H1 (cell line): ENCODE results near the gene GANAB. TPM values are rescaled to one million over a fixed set of nuclear protein-coding genes. Genes with fewer than 3 reads are reported as not detected.

Experiments used
- CTCF ChIA-PET: fragments of 300-600 bp; sonication (Branson Sonifier 250); formaldehyde crosslinking; loops from one replicate; lab custom pipeline; 2021; ENCODE audit not compliant: partially characterized antibody; lab: Charles Lee
- POLR2A ChIA-PET: fragments of 300-600 bp; sonication (Branson Sonifier 250); formaldehyde crosslinking; loops from one replicate; lab custom pipeline; 2021; ENCODE audit warnings: inconsistent platforms; ENCODE audit not compliant: partially characterized antibody; lab: Charles Lee
- DNase-seq, 2 experiments: peaks; one replicate each; pipeline versions ENCODE4 v3.0.0 to v3.0.0-alpha.2; 2010 to 2022; ENCODE audit warnings: low spot score in 2 of 2, low read depth in 1 of 2, mixed read lengths in 1 of 2
- FAIRE-seq: peaks from 2 replicates; lab custom pipeline; 2011; peaks lifted over from hg19 to GRCh38; lab: Jason Lieb, UNC
- H2AFZ ChIP-seq: 2 replicates; pipeline ENCODE4 v1.8.1; 2012; ENCODE audit warnings: low read length, inconsistent platforms
- H2AK5ac ChIP-seq: 2 replicates; pipeline ENCODE4 v1.6.1; 2013; ENCODE audit warnings: low read depth, low read length
- H2BK120ac ChIP-seq: replicated peaks from 2 replicates; pipeline ENCODE3; 2013; ENCODE audit warnings: low read depth, low read length, inconsistent platforms
- H2BK12ac ChIP-seq: 2 replicates; pipeline ENCODE4 v1.6.1; 2013; ENCODE audit warnings: low read depth, low read length
- H2BK15ac ChIP-seq: 2 replicates; pipeline ENCODE4 v1.6.1; 2013; ENCODE audit warnings: low read length
- H2BK20ac ChIP-seq: 2 replicates; pipeline ENCODE4 v1.6.1; 2013; ENCODE audit warnings: low read length
- H2BK5ac ChIP-seq: 2 replicates; pipeline ENCODE4 v1.6.1; 2013; ENCODE audit warnings: low read depth, low read length
- H3K14ac ChIP-seq: 2 replicates; pipeline ENCODE4 v1.6.1; 2013; ENCODE audit warnings: inconsistent platforms; ENCODE audit not compliant: insufficient read length
- H3K18ac ChIP-seq: 2 replicates; pipeline ENCODE4 v1.6.1; 2013; ENCODE audit warnings: low read length; ENCODE audit errors: extremely low read depth
- H3K23ac ChIP-seq: 2 replicates; pipeline ENCODE4 v1.6.1; 2013; ENCODE audit warnings: inconsistent platforms; ENCODE audit not compliant: insufficient read length
- H3K23me2 ChIP-seq: 2 replicates; pipeline ENCODE4 v1.6.1; 2013; ENCODE audit warnings: low read depth, low read length
- H3K27ac ChIP-seq: 2 replicates; pipeline ENCODE4 v1.6.1; 2011; ENCODE audit warnings: low read depth, low read length, inconsistent platforms
- H3K27me3 ChIP-seq, 4 experiments: replicated peaks in 1 of 4; 1 replicate in 1 of 4; 2 replicates in 3 of 4; pipeline versions ENCODE4 v1.6.1 to v1.8.1; 2011 to 2013; ENCODE audit warnings: low read length in 3 of 4, mild to moderate bottlenecking in 3 of 4, inconsistent platforms in 2 of 4, mixed read lengths in 2 of 4, moderate library complexity in 1 of 4; ENCODE audit not compliant: control insufficient read depth in 3 of 4, insufficient read depth in 3 of 4; ENCODE audit errors: extremely low read depth in 1 of 4
- H3K36me3 ChIP-seq, 4 experiments: 2 replicates each; pipeline versions ENCODE4 v1.6.1 to v1.8.1; 2011 to 2013; ENCODE audit warnings: mild to moderate bottlenecking in 4 of 4, low read length in 3 of 4, moderate library complexity in 2 of 4, control low read depth in 1 of 4, inconsistent platforms in 1 of 4; ENCODE audit not compliant: insufficient read depth in 4 of 4, control insufficient read depth in 2 of 4
- H3K4ac ChIP-seq: replicated peaks from 2 replicates; pipeline ENCODE3; 2013; ENCODE audit warnings: low read length, low read depth, mixed read lengths, inconsistent platforms; ENCODE audit not compliant: insufficient read length
- H3K4me1 ChIP-seq, 4 experiments: replicated peaks in 1 of 4; 1 replicate in 1 of 4; 2 replicates in 3 of 4; pipeline versions ENCODE4 v1.6.1 to v1.8.1; 2011 to 2013; ENCODE audit warnings: low read length in 3 of 4, inconsistent platforms in 2 of 4, mixed read lengths in 1 of 4; ENCODE audit not compliant: insufficient read depth in 4 of 4, control insufficient read depth in 3 of 4
- H3K4me2 ChIP-seq, 2 experiments: 2 replicates each; pipeline versions ENCODE4 v1.6.1 to v1.8.1; 2011 to 2013; ENCODE audit warnings: low read depth in 2 of 2, low read length in 2 of 2, control low read depth in 1 of 2, inconsistent platforms in 1 of 2, mild to moderate bottlenecking in 1 of 2; ENCODE audit not compliant: insufficient read depth in 1 of 2
- H3K4me3 ChIP-seq, 4 experiments: fragments of 200-600, 300-600 bp in 1 of 4; sonication (generic), shearing (Covaris generic), sonication (Bioruptor Twin) in 1 of 4; 2 replicates each; pipeline versions ENCODE4 v1.5.1 to v1.8.1; 2011 to 2016; ENCODE audit warnings: low read length in 4 of 4, low read depth in 3 of 4, control low read depth in 2 of 4, inconsistent platforms in 2 of 4, mild to moderate bottlenecking in 2 of 4, mixed read lengths in 1 of 4, moderate library complexity in 1 of 4; ENCODE audit not compliant: insufficient read depth in 2 of 4; ENCODE audit errors: extremely low read depth in 1 of 4
- H3K56ac ChIP-seq: replicated peaks from 2 replicates; pipeline ENCODE3; 2013; ENCODE audit warnings: low read depth, mild to moderate bottlenecking, mixed read lengths, low read length, inconsistent platforms; ENCODE audit not compliant: insufficient read length
- H3K79me1 ChIP-seq: 2 replicates; pipeline ENCODE4 v1.6.1; 2013; ENCODE audit warnings: low read depth, low read length, control low read depth
- H3K79me2 ChIP-seq, 2 experiments: 2 replicates each; pipeline versions ENCODE4 v1.6.1 to v1.8.1; 2012 to 2013; ENCODE audit warnings: low read length in 2 of 2, mild to moderate bottlenecking in 2 of 2, inconsistent platforms in 1 of 2; ENCODE audit not compliant: insufficient read depth in 2 of 2, control insufficient read depth in 1 of 2
- H3K9ac ChIP-seq, 4 experiments: replicated peaks in 1 of 4; 1 replicate in 1 of 4; 2 replicates in 3 of 4; pipeline versions ENCODE4 v1.6.1 to v1.8.1; 2011 to 2013; ENCODE audit warnings: low read depth in 3 of 4, low read length in 3 of 4, control low read depth in 2 of 4, mild to moderate bottlenecking in 2 of 4, moderate library complexity in 2 of 4, inconsistent platforms in 1 of 4; ENCODE audit errors: extremely low read depth in 1 of 4
- H3K9me3 ChIP-seq, 2 experiments: 2 replicates each; pipeline versions ENCODE4 v1.6.1 to v1.8.1; 2012 to 2013; ENCODE audit warnings: mild to moderate bottlenecking in 2 of 2, moderate library complexity in 2 of 2, control low read depth in 1 of 2, inconsistent platforms in 1 of 2, low read depth in 1 of 2, low read length in 1 of 2, mixed read lengths in 1 of 2; ENCODE audit not compliant: insufficient read depth in 2 of 2
- H4K20me1 ChIP-seq, 2 experiments: replicated peaks in 1 of 2; 2 replicates each; pipeline versions ENCODE3 to v1.8.1; 2011 to 2013; ENCODE audit warnings: inconsistent platforms in 2 of 2, low read length in 2 of 2, mild to moderate bottlenecking in 1 of 2; ENCODE audit not compliant: insufficient read depth in 2 of 2, control insufficient read depth in 1 of 2
- H4K5ac ChIP-seq: 2 replicates; pipeline ENCODE4 v1.6.1; 2013; ENCODE audit warnings: low read length, low read depth, mixed read lengths, inconsistent platforms; ENCODE audit not compliant: insufficient read length
- H4K8ac ChIP-seq: 2 replicates; pipeline ENCODE4 v1.8.0; 2013; ENCODE audit warnings: mild to moderate bottlenecking, moderate library complexity, low read length, inconsistent platforms; ENCODE audit not compliant: insufficient read depth; ENCODE audit errors: extremely low read depth
- H4K91ac ChIP-seq: replicated peaks from 2 replicates; pipeline ENCODE3; 2013; ENCODE audit warnings: low read length, mixed read lengths, inconsistent platforms; ENCODE audit not compliant: insufficient read length
- WGBS, 2 experiments: shearing (Covaris generic) in 1 of 2; methylation state at CpG; one replicate each; pipeline versions ENCODE4 v1.1.6 to v1.1.7; 2013 to 2015; ENCODE audit warnings: low lambda C conversion rate in 2 of 2, mixed read lengths in 2 of 2, inconsistent platforms in 1 of 2, low coverage in 1 of 2, missing lambda C conversion rate in 1 of 2; ENCODE audit not compliant: insufficient replicate concordance in 2 of 2, insufficient coverage in 1 of 2, insufficient read length in 1 of 2; ENCODE audit errors: extremely low coverage in 1 of 2, missing lambda C conversion rate in 1 of 2; 5-methylcytosine and 5-hydroxymethylcytosine counted together
- polyA plus RNA-seq, 7 experiments: library from polyadenylated mRNA; depleted of rRNA in 3 of 7; stranded (reverse) in 5 of 7; unstranded in 2 of 7; fragments of >200 nt in 5 of 7; fragments of 200-250 nt in 2 of 7; gene quantifications; 1 replicate in 5 of 7; 2 replicates in 1 of 7; 4 replicates in 1 of 7; pipeline versions ENCODE4 v1.2.1 to v1.2.3, GENCODE V29; 2011 to 2013; ENCODE audit warnings: missing spikeins in 2 of 7, mixed read lengths in 2 of 7
- total RNA-seq: library from RNA; stranded (reverse); fragmentation: NEBNext Ultra II Directional; extraction: Animal tissue kit (Norgen Biotek cat#: 25700); gene quantifications from 2 replicates; pipeline ENCODE4 v1.2.1, GENCODE V29; 2021
- TF ChIP-seq, protein P1 (sequence below), 3 experiments: IDR thresholded peaks; 1 replicate in 2 of 3; 2 replicates in 1 of 3; pipeline versions ENCODE4 v1.5.1 to v1.6.1; 2011; ENCODE audit warnings: low read length in 3 of 3, mild to moderate bottlenecking in 3 of 3, inconsistent platforms in 2 of 3, low read depth in 1 of 3, moderate library complexity in 1 of 3; ENCODE audit not compliant: insufficient read depth in 1 of 3; ENCODE audit errors: control extremely low read depth in 1 of 3

The GANAB gene
- total and polyA plus RNA-seq, 2 of the 8 experiments (the other 6 are each of a cell fraction or from before 2014, with no cell fraction given), result 289 to 330 TPM

- H3K23ac ChIP-seq, result no peak overlapping the region
- H3K36me3 ChIP-seq, result peaks cover 31 to 51% (median 33%) of the 10 kb centered on the region in 4 experiments
- H3K79me2 ChIP-seq, result peaks cover 0 to 17% of the 10 kb centered on the region in 2 experiments; a peak in 2 of 4 replicates
- H3K27ac ChIP-seq, result no peak overlapping the region
- no peak overlapping the region for H3K4ac ChIP-seq
- no peak overlapping the region for H3K18ac ChIP-seq
- H3K27me3 ChIP-seq, result no peaks in the 10 kb centered on the region
- ChIA-PET POLR2A (interaction anchor here (1.1 to 12.3 kb wide), 14 partner anchors 8 to 165 kb away, joined by 3 to 235 read pairs (median 48); partner anchors contain the start of genes B3GAT3, BSCL2, C11orf98 and CSKMT), CTCF (interaction anchor here (0.6 to 7.2 kb wide), 17 partner anchors 8 to 200 kb away, joined by 3 to 97 read pairs (median 4); partner anchors contain the start of genes EML3, GANAB, MTA2 and ROM1)
- no peak overlapping the region for H2AK5ac ChIP-seq
- no peak overlapping the region for H3K56ac ChIP-seq
- no peak overlapping the region for H4K8ac ChIP-seq
- no peak for DNase-seq
- no peak overlapping the region for H2BK5ac ChIP-seq
- H3K4me1 ChIP-seq, result peaks cover 0 to 3% (median under 1%) of the 10 kb centered on the region in 4 experiments; a peak in 5 of 7 replicates
- H4K5ac ChIP-seq, result no peak overlapping the region
- no peak overlapping the region for H2AFZ ChIP-seq
- H3K9me3 ChIP-seq, result no peaks in the 10 kb centered on the region
- no peak overlapping the region for H4K91ac ChIP-seq
- peak overlapping the region in 1 of 2 experiments; percentile 87; a peak in 1 of 4 replicates for H3K4me2 ChIP-seq
- no peak overlapping the region for H3K9ac ChIP-seq
- FAIRE-seq, result no peak
- no peak overlapping the region for H2BK20ac ChIP-seq
- H3K23me2 ChIP-seq, result peaks cover 6% of the 10 kb centered on the region
- no peak overlapping the region for H3K14ac ChIP-seq
- H2BK15ac ChIP-seq, result no peak overlapping the region
- peaks cover 4 to 5% of the 10 kb centered on the region in 2 experiments for H4K20me1 ChIP-seq
- 96% methylated on average over 8 of the region's 8 CpGs; no CpG with 5 or more reads in 1 of the 2 experiments for WGBS, 2 experiments
- no peak overlapping the region for H2BK120ac ChIP-seq
- H2BK12ac ChIP-seq, result no peak overlapping the region
- H3K79me1 ChIP-seq, result no peaks in the 10 kb centered on the region
- no peak overlapping the region for H3K4me3 ChIP-seq
- TF ChIP-seq, protein P1, sequence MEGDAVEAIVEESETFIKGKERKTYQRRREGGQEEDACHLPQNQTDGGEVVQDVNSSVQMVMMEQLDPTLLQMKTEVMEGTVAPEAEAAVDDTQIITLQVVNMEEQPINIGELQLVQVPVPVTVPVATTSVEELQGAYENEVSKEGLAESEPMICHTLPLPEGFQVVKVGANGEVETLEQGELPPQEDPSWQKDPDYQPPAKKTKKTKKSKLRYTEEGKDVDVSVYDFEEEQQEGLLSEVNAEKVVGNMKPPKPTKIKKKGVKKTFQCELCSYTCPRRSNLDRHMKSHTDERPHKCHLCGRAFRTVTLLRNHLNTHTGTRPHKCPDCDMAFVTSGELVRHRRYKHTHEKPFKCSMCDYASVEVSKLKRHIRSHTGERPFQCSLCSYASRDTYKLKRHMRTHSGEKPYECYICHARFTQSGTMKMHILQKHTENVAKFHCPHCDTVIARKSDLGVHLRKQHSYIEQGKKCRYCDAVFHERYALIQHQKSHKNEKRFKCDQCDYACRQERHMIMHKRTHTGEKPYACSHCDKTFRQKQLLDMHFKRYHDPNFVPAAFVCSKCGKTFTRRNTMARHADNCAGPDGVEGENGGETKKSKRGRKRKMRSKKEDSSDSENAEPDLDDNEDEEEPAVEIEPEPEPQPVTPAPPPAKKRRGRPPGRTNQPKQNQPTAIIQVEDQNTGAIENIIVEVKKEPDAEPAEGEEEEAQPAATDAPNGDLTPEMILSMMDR (IDR thresholded peaks at IDR 0.05; ENCODE audit: control extremely low read depth in 1 of 3, insufficient read depth in 1 of 3, low read depth in 1 of 3, low read length in 3 of 3), result no peak
These were observed 53.4 kb downstream of the GANAB start for GRCh38 chr11:62592989-62593421.
